Endothelial cell of umbilical vein (primary cell): ENCODE data around the gene DAAM1. TPM values are rescaled to one million over a fixed set of nuclear protein-coding genes. Genes with fewer than 3 reads are reported as not detected.

Experiments
- BruUV-seq: library from RNA; stranded (reverse); fragments of 400-500 nt; replicated peaks from 2 replicates; lab custom pipeline; 2021; lab: Mats Ljungman, UMichigan
- CTCF ChIA-PET: fragments of 300-600, 350-600 bp; sonication (Branson Sonifier 250); formaldehyde crosslinking; loops from one replicate; lab custom pipeline; 2021; ENCODE audit warnings: antibody characterized with exemption, inconsistent platforms; lab: Charles Lee
- POLR2A ChIA-PET: fragments of 300-600, 350-600 bp; sonication (Branson Sonifier 250); formaldehyde crosslinking; loops from one replicate; lab custom pipeline; 2021; ENCODE audit warnings: antibody characterized with exemption, inconsistent platforms; lab: Charles Lee
- DNase-seq: peaks from one replicate; pipeline ENCODE4 v3.0.0-alpha.2; 2011; ENCODE audit warnings: low read depth, low spot score
- FAIRE-seq: peaks from 2 replicates; lab custom pipeline; 2011; peaks lifted over from hg19 to GRCh38; lab: Jason Lieb, UNC
- H2AFZ ChIP-seq: 2 replicates; pipeline ENCODE4 v1.6.0; 2012; ENCODE audit warnings: low read depth, low read length, control low read depth, inconsistent platforms
- H3K27ac ChIP-seq: 2 replicates; pipeline ENCODE4 v1.5.1; 2011; ENCODE audit warnings: low read depth, mild to moderate bottlenecking, control low read depth, low read length, moderate library complexity; ENCODE audit not compliant: insufficient read depth
- H3K27me3 ChIP-seq, 2 experiments: 2 replicates each; pipeline versions ENCODE4 v1.6.0 to v1.6.1; 2011; ENCODE audit warnings: low read length in 2 of 2, mixed read lengths in 1 of 2; ENCODE audit not compliant: control insufficient read depth in 2 of 2, insufficient read depth in 2 of 2
- H3K36me3 ChIP-seq, 2 experiments: 2 replicates in 1 of 2; 3 replicates in 1 of 2; pipeline ENCODE4 v1.5.1; 2011; ENCODE audit warnings: low read length in 2 of 2, mild to moderate bottlenecking in 1 of 2, moderate library complexity in 1 of 2; ENCODE audit not compliant: control insufficient read depth in 2 of 2, insufficient read depth in 2 of 2; ENCODE audit errors: extremely low read depth in 1 of 2
- H3K4me1 ChIP-seq: 3 replicates; pipeline ENCODE4 v1.5.1; 2011; ENCODE audit warnings: mild to moderate bottlenecking, low read length; ENCODE audit not compliant: control insufficient read depth, insufficient read depth; ENCODE audit errors: extremely low read depth
- H3K4me2 ChIP-seq: 2 replicates; pipeline ENCODE4 v1.6.1; 2011; ENCODE audit warnings: low read length, control low read depth, mixed read lengths; ENCODE audit not compliant: insufficient read depth
- H3K4me3 ChIP-seq, 3 experiments: fragments of 200-600 bp in 1 of 3; sonication (generic), shearing (Covaris generic) in 1 of 3; replicated peaks in 1 of 3; 2 replicates each; pipeline ENCODE4 v1.5.1; 2011 to 2016; ENCODE audit warnings: control low read depth in 3 of 3, low read length in 3 of 3, mild to moderate bottlenecking in 2 of 3, inconsistent platforms in 1 of 3, low read depth in 1 of 3, moderate library complexity in 1 of 3; ENCODE audit not compliant: insufficient read depth in 1 of 3
- H3K79me2 ChIP-seq: 2 replicates; pipeline ENCODE4 v1.6.0; 2012; ENCODE audit warnings: low read length, inconsistent platforms; ENCODE audit not compliant: control insufficient read depth, insufficient read depth
- H3K9ac ChIP-seq: replicated peaks from 2 replicates; pipeline ENCODE3; 2011; ENCODE audit warnings: low read length, control low read depth; ENCODE audit not compliant: insufficient read depth; ENCODE audit errors: extremely low read depth
- H3K9me1 ChIP-seq: replicated peaks from 3 replicates; pipeline ENCODE4 v1.6.0; 2011; ENCODE audit warnings: mild to moderate bottlenecking, low read length; ENCODE audit not compliant: control insufficient read depth, insufficient read depth; ENCODE audit errors: extremely low read depth
- H3K9me3 ChIP-seq: replicated peaks from 2 replicates; pipeline ENCODE4 v1.5.1; 2012; ENCODE audit warnings: low read length, inconsistent platforms; ENCODE audit not compliant: control insufficient read depth, insufficient read depth
- H4K20me1 ChIP-seq: replicated peaks from 2 replicates; pipeline ENCODE3; 2011; ENCODE audit warnings: mild to moderate bottlenecking, low read length; ENCODE audit not compliant: control insufficient read depth, insufficient read depth; ENCODE audit errors: extremely low read depth
- EZH2 ChIP-seq: IDR thresholded peaks from 2 replicates; pipeline ENCODE4 v1.6.1; 2012; ENCODE audit warnings: borderline replicate concordance, low read depth, mild to moderate bottlenecking, moderate library complexity, low read length, inconsistent platforms; ENCODE audit not compliant: severe bottlenecking
- FOS ChIP-seq: IDR thresholded peaks from 2 replicates; pipeline ENCODE4 v1.6.1; 2011; ENCODE audit warnings: mild to moderate bottlenecking, low read length, moderate library complexity, borderline replicate concordance; ENCODE audit not compliant: insufficient read depth
- GATA2 ChIP-seq: IDR thresholded peaks from 2 replicates; pipeline ENCODE4 v1.7.0; 2011; ENCODE audit warnings: low read depth, mild to moderate bottlenecking, moderate library complexity, mixed read lengths, low read length; ENCODE audit not compliant: insufficient read length, insufficient read depth
- JUN ChIP-seq: IDR thresholded peaks from 2 replicates; pipeline ENCODE4 v1.6.1; 2011; ENCODE audit warnings: borderline replicate concordance, low read depth; ENCODE audit not compliant: insufficient read length, insufficient read depth
- MYC ChIP-seq: IDR thresholded peaks from one replicate; pipeline ENCODE4 v1.6.1; 2011; ENCODE audit warnings: mild to moderate bottlenecking, low read depth, low read length
- POLR2A ChIP-seq: IDR thresholded peaks from 2 replicates; pipeline ENCODE4 v1.6.1; 2012; ENCODE audit warnings: low read depth, mild to moderate bottlenecking, control low read depth, low read length
- POLR2AphosphoS5 ChIP-seq: IDR thresholded peaks from 2 replicates; pipeline ENCODE4 v1.6.1; 2012; ENCODE audit warnings: low read depth, mild to moderate bottlenecking, control low read depth, low read length, moderate library complexity; ENCODE audit not compliant: insufficient read depth
- dilution Hi-C: fragments of 300-500 bp; cut with MboI; formaldehyde crosslinking; loops from one replicate; pipeline ENCODE4 v1.15.0; 2019; ENCODE audit warnings: low sequenced_read_pairs; ENCODE audit not compliant: extremely low pct_ligation_motif_present
- intact Hi-C: fragments of 100-400 bp; cut with micrococcal nuclease; formaldehyde crosslinking; loops from one replicate; pipeline ENCODE4 v1.10.0; 2022
- polyA plus RNA-seq, 4 experiments: library from polyadenylated mRNA; depleted of rRNA in 3 of 4; stranded (reverse) in 3 of 4; unstranded in 1 of 4; fragments of >200 nt; gene quantifications; 2 replicates each; pipeline versions ENCODE4 v1.2.1 to v1.2.3, GENCODE V29; 2011 to 2012; ENCODE audit warnings: missing spikeins in 1 of 4
- total RNA-seq: library from RNA; stranded (reverse); gene quantifications from 2 replicates; pipeline ENCODE4 v1.2.3, GENCODE V29; 2021
- TF ChIP-seq, protein P1 (sequence below), 2 donors: IDR thresholded peaks; 1 replicate in 1 of 2; 2 replicates in 1 of 2; pipeline ENCODE4 v1.5.1; 2011; ENCODE audit warnings: low read length in 2 of 2, mild to moderate bottlenecking in 2 of 2, moderate library complexity in 2 of 2, control low read depth in 1 of 2, inconsistent platforms in 1 of 2, low read depth in 1 of 2; ENCODE audit not compliant: insufficient read depth in 1 of 2; ENCODE audit errors: extremely low read depth in 1 of 2
- TF ChIP-seq, protein P2 (sequence below): IDR thresholded peaks from 2 replicates; pipeline ENCODE4 v1.6.1; 2011; ENCODE audit not compliant: insufficient read depth, insufficient read length

The DAAM1 gene
- total and polyA plus RNA-seq, 2 donors (not counting 3 experiments of a cell fraction or from before 2014, with no cell fraction given): 10.2 to 25.3 TPM

GRCh38 chr14:59419303-59419702, 230.8 kb downstream of the DAAM1 start:
- Histone ChIP-seq H4K20me1 (no peaks in the 10 kb centered on the region), H3K4me3 (no peak overlapping the region), H2AFZ (no peak overlapping the region), H3K4me2 (no peak overlapping the region), H3K79me2 (no peaks in the 10 kb centered on the region), H3K9ac (no peak overlapping the region), H3K27me3 (no peaks in the 10 kb centered on the region), H3K36me3 (no peaks in the 10 kb centered on the region), H3K27ac (no peak overlapping the region), H3K9me3 (no peaks in the 10 kb centered on the region), H3K9me1 (no peaks in the 10 kb centered on the region), H3K4me1 (no peaks in the 10 kb centered on the region)
- ChIA-PET POLR2A (no interaction called here), CTCF (interaction anchor here (0.9 to 1.7 kb wide), 2 partner anchors 9 to 12 kb away, joined by 3 to 9 read pairs; no protein-coding TSS in a partner anchor)
- TF ChIP-seq POLR2AphosphoS5: no peak
- TF ChIP-seq GATA2: no peak
- TF ChIP-seq EZH2: no peak
- TF ChIP-seq MYC: no peak
- TF ChIP-seq, protein P1, sequence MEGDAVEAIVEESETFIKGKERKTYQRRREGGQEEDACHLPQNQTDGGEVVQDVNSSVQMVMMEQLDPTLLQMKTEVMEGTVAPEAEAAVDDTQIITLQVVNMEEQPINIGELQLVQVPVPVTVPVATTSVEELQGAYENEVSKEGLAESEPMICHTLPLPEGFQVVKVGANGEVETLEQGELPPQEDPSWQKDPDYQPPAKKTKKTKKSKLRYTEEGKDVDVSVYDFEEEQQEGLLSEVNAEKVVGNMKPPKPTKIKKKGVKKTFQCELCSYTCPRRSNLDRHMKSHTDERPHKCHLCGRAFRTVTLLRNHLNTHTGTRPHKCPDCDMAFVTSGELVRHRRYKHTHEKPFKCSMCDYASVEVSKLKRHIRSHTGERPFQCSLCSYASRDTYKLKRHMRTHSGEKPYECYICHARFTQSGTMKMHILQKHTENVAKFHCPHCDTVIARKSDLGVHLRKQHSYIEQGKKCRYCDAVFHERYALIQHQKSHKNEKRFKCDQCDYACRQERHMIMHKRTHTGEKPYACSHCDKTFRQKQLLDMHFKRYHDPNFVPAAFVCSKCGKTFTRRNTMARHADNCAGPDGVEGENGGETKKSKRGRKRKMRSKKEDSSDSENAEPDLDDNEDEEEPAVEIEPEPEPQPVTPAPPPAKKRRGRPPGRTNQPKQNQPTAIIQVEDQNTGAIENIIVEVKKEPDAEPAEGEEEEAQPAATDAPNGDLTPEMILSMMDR (IDR thresholded peaks at IDR 0.05; ENCODE audit: extremely low read depth in 1 of 2, insufficient read depth in 1 of 2, low read depth in 1 of 2, low read length in 2 of 2): no peak
- TF ChIP-seq, protein P2, sequence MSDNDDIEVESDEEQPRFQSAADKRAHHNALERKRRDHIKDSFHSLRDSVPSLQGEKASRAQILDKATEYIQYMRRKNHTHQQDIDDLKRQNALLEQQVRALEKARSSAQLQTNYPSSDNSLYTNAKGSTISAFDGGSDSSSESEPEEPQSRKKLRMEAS: no peak
- TF ChIP-seq JUN: no peak
- no peak for TF ChIP-seq FOS
- TF ChIP-seq POLR2A: no peak
- BruUV-seq: no TSS peak
- intact Hi-C loops: no loop called here
- no peak for DNase-seq
- dilution Hi-C loops: no loop called here
- FAIRE-seq: no peak
